Thyroid gland (tissue), 4 donors: ENCODE data around the gene HAAO.

Experiments used
- CTCF ChIP-seq, 6 experiments: fragments of 200-600 bp in 3 of 6; fragments of 450-650 bp in 3 of 6; sonication (generic) in 3 of 6; IDR thresholded peaks; one replicate each; pipeline ENCODE4 v1.5.1; 2016 to 2019; ENCODE audit warnings: antibody characterized with exemption in 6 of 6, mild to moderate bottlenecking in 2 of 6, inconsistent platforms in 1 of 6, moderate library complexity in 1 of 6
- POLR2A ChIP-seq, 2 donors: fragments of 450-650 bp; IDR thresholded peaks; one replicate each; pipeline ENCODE4 v1.6.1; 2017; ENCODE audit warnings: antibody characterized with exemption in 2 of 2, mild to moderate bottlenecking in 2 of 2, moderate library complexity in 1 of 2

DNA sequence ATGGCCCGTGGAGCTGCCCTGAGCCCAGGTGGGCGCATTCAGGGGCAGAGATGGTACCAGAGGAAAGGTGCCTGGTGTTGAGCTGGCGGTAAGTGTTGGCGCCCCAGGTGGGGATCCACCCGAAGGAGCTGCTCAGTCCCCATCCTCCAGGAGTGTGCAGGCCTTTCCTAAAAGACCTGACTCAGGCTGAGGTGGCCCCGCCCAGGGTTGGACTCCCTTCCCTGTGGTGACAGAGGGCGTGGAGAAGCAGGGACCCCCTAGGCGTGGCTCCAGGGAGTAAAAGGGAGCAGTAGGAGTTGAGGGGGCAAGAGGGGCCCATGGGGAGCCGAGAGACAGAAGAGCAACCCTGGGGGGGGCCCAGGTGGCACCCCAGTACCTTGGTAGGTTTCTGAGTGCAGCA is 30.8 kb downstream of the HAAO start:
- TF ChIP-seq POLR2A (IDR thresholded peaks at IDR 0.05) (no peak), CTCF (IDR thresholded peaks at IDR 0.05) (no peak)
